SK-MEL-5 (cell line): ENCODE data around the gene ANP32A. TPM values are rescaled to one million over a fixed set of nuclear protein-coding genes. Genes with fewer than 3 reads are reported as not detected.
"Not testable (repeated sequence)": the region's sequence is repeated elsewhere in the genome, so short reads cannot be mapped to it uniquely, and the experiment has no call there.

Source experiments
- DNase-seq: peaks from one replicate; pipeline ENCODE4 v3.0.0-alpha.2; 2016; ENCODE audit warnings: low read depth, low spot score
- in situ Hi-C: cut with HindIII; loops from 2 replicates; pipeline ENCODE4 v1.10.0; 2016; ENCODE audit warnings: low sequenced_read_pairs, high pct_unique_total_duplicates, low pct_unique_long_range_greater_than_20kb
- total RNA-seq: library from RNA; depleted of rRNA; stranded (reverse); fragments of >200 nt; shearing (Covaris generic); gene quantifications from 2 replicates; pipeline ENCODE4 v1.2.3, GENCODE V29; 2014

The ANP32A gene
- total RNA-seq, 1 experiment from 2014 or later = 60.4 TPM

- no peak for DNase-seq
- in situ Hi-C loops = no loop called here
These were observed 45.5 kb downstream of the ANP32A start for GRCh38 chr15:68775236-68775577.

GRCh38 chr15:68774521-68775235 lies 46.0 kb downstream of the ANP32A start:
- DNase-seq = no peak
- in situ Hi-C loops = no loop called here

- in situ Hi-C loops = no loop called here
- no peak for DNase-seq
These were observed 46.6 kb downstream of the ANP32A start for GRCh38 chr15:68774120-68774519.

GRCh38 chr15:68773036-68773435 lies 47.7 kb downstream of the ANP32A start:
- no peak for DNase-seq
- in situ Hi-C loops = no loop called here

- in situ Hi-C loops = no loop called here
- no peak for DNase-seq
These were observed 50.5 kb downstream of the ANP32A start for GRCh38 chr15:68770216-68770615.

- no peak for DNase-seq
- in situ Hi-C loops = no loop called here
These were observed 51.0 kb downstream of the ANP32A start for GRCh38 chr15:68769702-68770101.

GRCh38 chr15:68768321-68768720 lies 52.4 kb downstream of the ANP32A start:
- in situ Hi-C loops = no loop called here
- no peak for DNase-seq

GRCh38 chr15:68767833-68768232 lies 52.9 kb downstream of the ANP32A start:
- DNase-seq = no peak
- in situ Hi-C loops = no loop called here

GRCh38 chr15:68765602-68766368 lies 54.9 kb downstream of the ANP32A start:
- DNase-seq = no peak
- in situ Hi-C loops = no loop called here

GRCh38 chr15:68764090-68764489 lies 56.6 kb downstream of the ANP32A start:
- in situ Hi-C loops = no loop called here
- DNase-seq = no peak

- in situ Hi-C loops = no loop called here
- DNase-seq = no peak
These were observed 57.6 kb downstream of the ANP32A start for GRCh38 chr15:68763063-68763462.

- in situ Hi-C loops, DNase-seq: not testable (repeated sequence)
These were observed 60.6 kb downstream of the ANP32A start for GRCh38 chr15:68759982-68760579.

- no peak for DNase-seq
- in situ Hi-C loops = no loop called here
These were observed 65.0 kb downstream of the ANP32A start for GRCh38 chr15:68755731-68756130.

GRCh38 chr15:68751622-68752021 lies 69.1 kb downstream of the ANP32A start:
- DNase-seq = no peak
- in situ Hi-C loops = no loop called here

GRCh38 chr15:68749793-68750192 lies 70.9 kb downstream of the ANP32A start:
- DNase-seq = no peak
- in situ Hi-C loops = no loop called here

GRCh38 chr15:68749365-68749764 lies 71.3 kb downstream of the ANP32A start:
- in situ Hi-C loops = no loop called here
- DNase-seq = no peak

GRCh38 chr15:68743256-68743655 lies 77.4 kb downstream of the ANP32A start:
- in situ Hi-C loops = no loop called here
- DNase-seq = no peak

GRCh38 chr15:68739390-68740080 lies 81.2 kb downstream of the ANP32A start:
- DNase-seq = no peak
- in situ Hi-C loops = no loop called here
